NCI-H82 treated with DMSO at 0.1 percent for 48 hours (cell line): ENCODE results near the gene GOLGA8B.
"Not testable (repeated sequence)": the region's sequence is repeated elsewhere in the genome, so short reads cannot be mapped to it uniquely, and the experiment has no call there.

Experiments
- DNase-seq: peaks from one replicate; lab custom pipeline; 2025; ENCODE audit not compliant: unreplicated experiment; lab: John Stamatoyannopoulos, UW

GOLGA8B gene

DNA sequence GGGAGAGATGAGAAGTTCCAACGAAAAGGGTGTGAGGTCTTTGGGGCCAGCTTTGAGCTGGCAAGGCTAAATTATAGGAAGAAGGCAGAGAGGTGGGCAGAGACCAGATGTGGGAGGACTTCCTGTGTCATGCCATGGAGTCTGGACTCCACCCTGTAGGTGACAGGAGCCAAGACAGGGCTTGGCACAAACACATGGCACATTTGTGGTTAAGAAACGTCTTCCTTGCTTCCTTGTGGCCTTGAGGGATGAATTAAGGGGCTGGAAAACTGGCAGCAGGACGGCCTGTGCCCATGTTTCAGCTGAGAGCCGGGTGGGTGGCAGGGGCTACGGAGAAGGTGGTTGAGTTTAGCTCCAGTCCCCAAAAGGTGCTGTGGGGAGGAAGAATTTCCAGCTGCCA is 18.7 kb downstream of the GOLGA8B start:
- not testable (repeated sequence) for DNase-seq

DNA sequence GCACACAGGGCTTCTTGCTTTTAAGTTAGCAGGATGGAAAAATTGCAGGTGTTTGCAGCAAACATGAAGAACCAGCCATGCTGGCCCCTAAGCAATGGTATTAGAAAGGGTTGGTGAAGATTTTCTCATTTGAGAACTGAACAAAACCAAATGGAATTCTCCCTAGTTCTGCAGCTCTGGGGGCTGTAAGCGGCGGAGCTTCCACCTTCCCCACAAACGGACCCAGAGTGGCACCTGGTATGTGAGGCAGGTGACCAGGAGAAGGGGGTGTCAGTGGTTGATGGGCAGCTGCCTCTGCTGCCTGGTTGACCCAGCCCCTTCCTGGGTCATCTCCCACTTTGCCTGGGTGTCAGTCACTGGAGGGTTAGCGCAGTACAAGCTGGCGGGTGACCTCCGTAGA is 22.6 kb downstream of the GOLGA8B start:
- DNase-seq, result not testable (repeated sequence)

DNA sequence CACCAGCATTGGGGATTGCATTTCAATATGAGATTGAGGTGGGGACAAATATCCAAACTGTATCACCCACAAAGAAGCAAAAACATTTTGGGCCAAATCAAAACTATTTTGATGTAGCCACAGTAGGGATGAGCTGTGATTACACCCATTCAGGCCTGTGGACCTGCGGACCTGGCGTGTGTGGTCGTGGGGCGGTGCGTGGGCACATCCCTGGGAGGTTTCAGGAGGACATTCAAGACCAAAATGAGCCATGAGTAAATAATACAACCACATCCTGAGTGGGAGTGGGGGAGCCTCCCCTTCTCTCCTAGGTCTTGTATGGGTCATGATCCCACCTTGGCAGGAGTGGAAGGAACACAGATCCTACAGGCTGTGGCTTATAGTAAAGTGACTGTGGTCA is 23.7 kb downstream of the GOLGA8B start:
- not testable (repeated sequence) for DNase-seq

DNA sequence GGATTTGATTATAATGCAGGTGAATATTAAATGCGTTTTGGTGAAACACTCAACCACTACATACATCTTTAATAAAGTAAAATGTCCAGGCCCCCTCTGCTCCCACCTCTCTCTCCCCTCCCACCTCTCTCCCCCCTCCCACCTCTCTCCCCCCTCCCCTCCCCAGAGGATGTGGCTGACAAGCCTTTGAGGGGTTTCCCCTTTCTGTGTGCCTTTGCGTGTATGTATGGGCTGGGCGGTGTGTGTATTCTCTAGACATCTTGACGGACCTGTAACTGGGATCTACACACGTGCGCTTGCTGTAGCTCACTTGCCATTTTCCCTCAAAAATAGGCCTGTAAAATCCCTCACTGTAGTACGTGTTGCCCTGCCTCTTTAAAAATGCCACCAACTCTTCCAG is 28.3 kb downstream of the GOLGA8B start:
- not testable (repeated sequence) for DNase-seq

DNA sequence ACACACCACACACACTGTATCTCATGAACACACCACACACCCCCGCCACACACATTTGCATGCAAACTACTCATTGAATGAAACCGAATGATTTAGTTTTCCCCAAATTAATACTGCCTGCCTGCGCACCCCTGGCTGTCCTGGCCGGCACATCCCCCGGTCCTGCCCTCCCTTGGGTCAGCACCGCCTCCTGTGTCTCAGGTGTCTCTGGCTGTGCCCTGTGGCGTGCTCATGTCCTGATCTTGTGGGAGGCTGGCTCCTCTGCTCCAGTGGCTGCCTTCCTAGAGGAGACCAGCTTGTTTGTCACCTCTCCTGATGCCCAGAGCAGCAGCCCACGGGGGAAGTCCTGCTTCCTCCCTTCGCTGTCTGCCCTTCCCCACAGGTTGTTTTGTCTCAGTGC is 28.7 kb downstream of the GOLGA8B start:
- not testable (repeated sequence) for DNase-seq

DNA sequence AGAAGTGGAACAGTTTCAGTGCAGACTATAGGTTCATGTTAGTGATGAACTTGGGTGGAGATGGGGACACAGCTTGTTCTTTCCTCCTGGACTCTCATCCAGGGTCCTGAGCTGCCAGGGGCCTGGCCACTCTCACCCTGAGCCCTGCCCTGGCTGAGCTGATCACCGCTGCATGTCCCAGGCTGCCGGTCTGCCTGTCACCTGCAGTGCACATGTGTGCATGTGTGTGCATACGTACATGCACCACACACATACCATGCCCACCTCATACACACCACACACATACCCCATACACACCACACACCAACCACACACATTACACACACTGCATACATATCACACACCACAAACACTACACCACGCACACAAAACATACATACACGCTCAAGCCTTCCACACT is 29.3 kb downstream of the GOLGA8B start:
- not testable (repeated sequence) for DNase-seq

DNA sequence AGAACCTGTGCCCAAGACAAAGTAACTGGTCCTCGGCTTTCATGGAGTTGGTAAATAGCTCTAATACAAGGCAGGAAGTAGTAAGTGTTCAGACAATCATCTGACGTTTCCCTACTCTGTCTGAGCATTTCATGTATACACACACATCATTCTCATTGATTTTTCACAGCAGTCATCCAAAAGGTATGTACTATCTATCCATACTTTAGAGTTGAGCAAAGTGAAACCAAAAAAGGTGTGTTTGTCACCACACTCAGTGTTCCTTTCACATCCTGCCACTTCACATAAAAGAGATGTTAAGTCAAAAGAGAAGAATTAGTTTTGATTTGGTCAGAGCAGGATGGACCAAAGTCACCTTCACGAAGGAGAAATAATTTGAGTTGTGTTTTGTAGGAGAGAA is 33.3 kb downstream of the GOLGA8B start:
- not testable (repeated sequence) for DNase-seq

DNA sequence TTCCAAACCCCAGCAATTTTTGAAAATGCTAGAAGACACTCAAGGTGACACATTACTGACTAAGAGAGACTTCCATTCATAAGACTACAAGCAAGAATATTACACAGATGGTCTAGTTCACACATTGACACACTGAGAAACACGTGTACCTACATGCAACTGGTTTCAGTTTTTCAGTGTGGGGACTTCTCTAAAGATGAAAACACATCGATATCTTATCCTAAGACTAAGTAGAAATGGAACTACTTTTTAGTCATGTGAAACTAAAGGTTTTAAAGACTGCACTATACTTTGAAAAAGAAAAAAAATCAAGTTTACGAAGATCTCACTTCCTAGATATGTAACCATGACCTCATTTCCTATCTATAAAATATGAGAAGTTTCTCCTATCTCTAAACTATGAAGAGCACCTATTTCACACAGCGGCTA is 34.1 kb downstream of the GOLGA8B start:
- DNase-seq, result not testable (repeated sequence)

DNA sequence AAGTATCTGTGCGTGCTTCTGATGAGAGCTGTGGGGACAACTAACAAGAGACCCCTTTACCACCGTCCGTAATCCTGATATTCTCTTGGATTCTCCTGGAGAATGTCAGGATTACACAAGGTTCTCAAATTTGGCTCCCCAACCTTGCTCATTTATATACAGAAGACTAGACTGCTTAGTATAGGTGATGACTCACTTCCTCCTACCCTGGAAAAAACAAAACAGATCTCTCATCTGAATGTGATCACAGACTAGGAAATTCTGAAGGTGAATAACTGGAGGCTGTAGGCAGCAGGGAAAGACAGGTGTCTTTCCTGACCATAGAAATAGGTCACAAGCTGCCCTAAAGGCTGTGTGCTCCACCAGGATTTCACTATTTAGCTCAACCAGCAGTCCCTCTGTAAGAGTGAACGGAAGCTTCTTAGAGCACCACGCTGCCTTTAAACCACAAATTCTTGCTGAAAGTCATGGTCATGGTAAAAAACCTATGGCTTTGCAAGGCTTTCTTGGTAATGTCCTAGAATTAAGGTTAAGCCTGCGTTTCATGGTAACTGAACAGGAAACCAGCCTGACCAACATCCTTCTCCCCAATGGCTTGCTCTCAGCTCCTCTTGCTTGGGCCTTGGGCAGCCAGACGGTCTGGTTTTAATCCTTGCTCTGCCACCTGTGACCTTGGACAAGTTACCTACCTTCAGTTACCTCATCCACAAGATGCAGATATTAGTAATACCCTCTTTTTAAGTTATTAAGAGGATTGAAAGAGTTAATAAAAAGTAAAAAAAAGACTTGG is 39.4 kb downstream of the GOLGA8B start:
- not testable (repeated sequence) for DNase-seq

DNA sequence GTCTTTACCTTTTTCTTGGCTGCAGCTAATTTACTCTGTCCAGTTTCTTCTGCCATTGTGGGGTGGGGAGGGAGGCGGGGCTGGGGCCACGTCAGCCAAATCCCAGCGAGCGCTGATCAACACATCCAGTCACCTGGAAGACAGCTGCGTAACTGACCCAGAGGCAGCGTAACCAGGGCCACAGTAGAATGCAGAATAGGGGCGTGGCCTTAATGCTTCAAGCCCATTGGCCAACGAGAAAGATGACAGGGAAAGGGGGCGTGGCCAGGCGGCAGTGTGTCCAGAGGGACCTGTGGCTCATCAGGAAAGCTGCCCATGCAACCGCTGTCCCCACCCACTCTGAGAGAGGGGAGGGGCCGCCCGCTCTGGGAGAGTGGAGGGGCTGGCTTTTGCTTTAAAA is 47.6 kb downstream of the GOLGA8B start:
- DNase-seq, result not testable (repeated sequence)
